ENCODE data around the gene PSMD12.
A peak's percentile ranks its signal among the peaks of the same experiment; 100 is the strongest.

The PSMD12 gene

DNA sequence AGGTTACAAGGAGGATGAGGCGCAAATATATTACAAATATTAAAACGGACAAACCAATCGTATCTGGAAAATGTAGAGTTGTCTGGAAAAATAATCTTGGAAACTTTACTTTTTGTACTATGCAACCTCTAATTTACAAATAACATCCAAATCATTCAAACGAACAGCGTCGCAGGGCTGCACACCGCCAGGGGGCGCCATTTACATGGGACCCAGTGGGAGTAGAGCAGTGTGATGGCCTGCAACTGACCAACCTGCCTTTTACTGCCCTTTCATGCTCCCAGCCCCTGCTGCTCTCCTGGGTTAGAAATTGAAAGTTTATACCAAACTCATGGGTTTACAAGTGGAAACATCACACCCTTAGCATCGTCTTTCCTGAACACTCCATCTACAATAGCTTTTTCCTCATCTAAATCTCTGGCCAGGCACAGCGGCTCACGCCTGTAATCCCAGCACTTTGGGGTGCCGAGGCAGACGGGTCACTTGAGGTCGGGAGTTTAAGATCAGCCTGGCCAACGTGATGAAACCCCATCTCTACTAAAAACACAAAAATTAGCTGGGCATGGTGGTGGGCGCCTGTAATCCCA lies 20.7 kb upstream of the PSMD12 start:
- 65 to 78% methylated on average over 12 of the region's 16 CpGs for WGBS, 2 experiments (ENCODE audit: insufficient coverage in 2 of 2)
- H3K27ac ChIP-seq (ENCODE audit: low read depth, low read length, severe bottlenecking) = no peak overlapping the region
- H3K4me1 ChIP-seq (ENCODE audit: control insufficient read depth, insufficient read depth, low read length, poor library complexity, severe bottlenecking) = peaks cover 5% of the 10 kb centered on the region
- no peak overlapping the region for H3K4me3 ChIP-seq (ENCODE audit: extremely low read depth, insufficient read depth, low read length, poor library complexity, severe bottlenecking)
- no peaks in the 10 kb centered on the region for H3K9me3 ChIP-seq (ENCODE audit: control insufficient read depth, low read length)
- H3K36me3 ChIP-seq (ENCODE audit: control insufficient read depth, insufficient read depth, low read length) = peaks cover 9% of the 10 kb centered on the region

DNA sequence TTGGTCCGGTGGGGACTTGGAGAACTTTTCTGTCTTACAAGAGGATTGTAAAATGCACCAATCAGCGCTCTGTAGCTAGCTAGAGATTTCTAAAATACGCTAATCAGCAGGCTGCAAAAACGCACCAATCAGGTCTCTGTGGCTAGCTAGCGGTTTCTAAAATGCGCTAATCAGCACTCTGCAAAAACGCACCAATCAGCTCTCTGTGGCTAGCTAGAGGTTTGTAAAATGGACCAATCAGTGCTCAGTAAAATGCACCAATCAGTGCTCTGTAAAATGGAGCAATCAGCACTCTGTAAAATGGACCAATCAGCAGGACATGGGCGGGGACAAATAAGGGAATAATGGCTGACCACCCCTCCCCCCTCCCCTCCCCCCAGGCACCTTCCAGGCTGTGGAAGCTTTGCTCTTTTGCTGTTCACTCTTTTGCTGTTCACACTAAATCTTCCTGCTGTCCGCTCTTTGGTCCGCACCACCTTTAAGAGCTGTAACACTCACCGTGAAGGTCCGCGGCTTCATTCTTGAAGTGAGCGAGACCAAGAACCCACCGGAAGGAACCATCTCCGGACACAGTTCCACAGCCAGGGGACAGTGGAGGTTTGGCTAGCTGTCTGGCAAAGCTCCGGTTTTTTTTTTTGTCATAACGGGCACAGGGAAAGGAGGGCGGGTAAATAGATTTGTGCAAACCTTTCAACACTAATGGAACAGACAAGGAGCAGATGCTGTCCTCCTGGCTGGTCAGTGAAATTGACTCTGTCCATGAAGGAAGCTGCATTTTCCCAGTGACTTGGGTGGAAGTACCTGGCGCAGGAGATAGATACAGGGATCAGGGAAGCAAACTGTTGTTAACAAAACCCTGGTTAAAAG lies 19.0 kb upstream of the PSMD12 start:
- H3K27ac ChIP-seq (ENCODE audit: low read depth, low read length, severe bottlenecking) = no peak overlapping the region
- H3K4me3 ChIP-seq (ENCODE audit: extremely low read depth, insufficient read depth, low read length, poor library complexity, severe bottlenecking) = no peak overlapping the region
- WGBS, 2 experiments (ENCODE audit: insufficient coverage in 2 of 2) = 94 to 98% methylated on average over 15 to 19 of the region's 20 CpGs
- no peaks in the 10 kb centered on the region for H3K9me3 ChIP-seq (ENCODE audit: control insufficient read depth, low read length)
- peaks cover 15% of the 10 kb centered on the region for H3K36me3 ChIP-seq (ENCODE audit: control insufficient read depth, insufficient read depth, low read length)
- no peaks in the 10 kb centered on the region for H3K4me1 ChIP-seq (ENCODE audit: control insufficient read depth, insufficient read depth, low read length, poor library complexity, severe bottlenecking)

DNA sequence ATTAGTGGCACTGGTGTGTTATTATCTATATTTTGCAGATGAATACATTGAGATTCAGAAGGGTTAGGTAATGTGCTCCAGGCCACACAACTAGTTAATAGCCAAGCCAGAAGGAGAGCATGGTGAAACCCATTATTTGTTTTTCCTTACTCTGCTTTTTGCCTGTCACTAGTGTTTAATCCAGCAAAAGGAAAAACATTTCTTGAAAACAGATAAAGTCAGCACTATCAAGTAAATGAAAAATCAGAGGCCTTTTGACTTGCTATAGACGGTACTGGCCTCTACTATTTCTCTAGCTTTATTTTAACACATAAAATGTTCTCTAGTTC lies 15.5 kb upstream of the PSMD12 start:
- no CpG with 5 or more reads among the region's 1 CpG for WGBS, 2 experiments (ENCODE audit: insufficient coverage in 2 of 2)
- H3K27ac ChIP-seq (ENCODE audit: low read depth, low read length, severe bottlenecking) = no peak overlapping the region
- H3K4me3 ChIP-seq (ENCODE audit: extremely low read depth, insufficient read depth, low read length, poor library complexity, severe bottlenecking) = no peak overlapping the region
- no peaks in the 10 kb centered on the region for H3K9me3 ChIP-seq (ENCODE audit: control insufficient read depth, low read length)
- H3K36me3 ChIP-seq (ENCODE audit: control insufficient read depth, insufficient read depth, low read length) = peaks cover 20% of the 10 kb centered on the region
- peaks cover 2% of the 10 kb centered on the region for H3K4me1 ChIP-seq (ENCODE audit: control insufficient read depth, insufficient read depth, low read length, poor library complexity, severe bottlenecking)

DNA sequence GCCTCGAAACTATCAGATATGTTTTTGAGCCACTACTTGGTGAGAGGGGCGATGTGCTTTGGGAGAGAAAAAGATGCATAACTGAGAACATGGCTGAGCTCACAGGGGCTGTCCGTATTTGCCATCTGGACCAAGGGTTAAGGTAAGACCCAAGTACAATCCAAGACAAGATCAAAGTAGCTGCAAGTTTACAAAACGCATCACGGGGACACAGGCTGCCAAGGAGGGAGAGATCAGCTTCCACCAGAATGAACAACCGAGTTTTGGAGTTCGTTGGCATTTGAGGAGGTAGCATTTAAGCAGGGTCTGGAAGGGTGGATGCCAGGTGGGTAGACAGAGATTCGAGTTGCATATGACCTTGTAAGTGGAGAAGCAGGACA lies 12.9 kb upstream of the PSMD12 start:
- Histone ChIP-seq H3K4me3 (ENCODE audit: extremely low read depth, insufficient read depth, low read length, poor library complexity, severe bottlenecking) (peak overlapping the region; percentile 21), H3K9me3 (ENCODE audit: control insufficient read depth, low read length) (no peaks in the 10 kb centered on the region), H3K4me1 (ENCODE audit: control insufficient read depth, insufficient read depth, low read length, poor library complexity, severe bottlenecking) (peaks cover 6% of the 10 kb centered on the region), H3K27ac (ENCODE audit: low read depth, low read length, severe bottlenecking) (peak overlapping the region; percentile 68), H3K36me3 (ENCODE audit: control insufficient read depth, insufficient read depth, low read length) (peaks cover 16% of the 10 kb centered on the region)
- WGBS, 2 experiments (ENCODE audit: insufficient coverage in 2 of 2) = 79 to 89% methylated on average over 7 to 8 of the region's 8 CpGs

GRCh38 chr17:67378454-67379250 lies 12.3 kb upstream of the PSMD12 start:
- Histone ChIP-seq H3K27ac (ENCODE audit: low read depth, low read length, severe bottlenecking) (peak overlapping the region; percentile 68), H3K36me3 (ENCODE audit: control insufficient read depth, insufficient read depth, low read length) (peaks cover 14% of the 10 kb centered on the region), H3K9me3 (ENCODE audit: control insufficient read depth, low read length) (no peaks in the 10 kb centered on the region), H3K4me1 (ENCODE audit: control insufficient read depth, insufficient read depth, low read length, poor library complexity, severe bottlenecking) (peaks cover 6% of the 10 kb centered on the region), H3K4me3 (ENCODE audit: extremely low read depth, insufficient read depth, low read length, poor library complexity, severe bottlenecking) (peak overlapping the region; percentile 92)
- 1% methylated on average over 45 to 54 of the region's 72 CpGs for WGBS, 2 experiments (ENCODE audit: insufficient coverage in 2 of 2)

GRCh38 chr17:67377488-67378453 lies 11.4 kb upstream of the PSMD12 start:
- H3K4me3 ChIP-seq (ENCODE audit: extremely low read depth, insufficient read depth, low read length, poor library complexity, severe bottlenecking) = peak overlapping the region; percentile 92
- peaks cover 10% of the 10 kb centered on the region for H3K36me3 ChIP-seq (ENCODE audit: control insufficient read depth, insufficient read depth, low read length)
- H3K27ac ChIP-seq (ENCODE audit: low read depth, low read length, severe bottlenecking) = peak overlapping the region; percentile 72
- H3K9me3 ChIP-seq (ENCODE audit: control insufficient read depth, low read length) = no peaks in the 10 kb centered on the region
- 0 to 1% methylated on average over 61 to 76 of the region's 100 CpGs for WGBS, 2 experiments (ENCODE audit: insufficient coverage in 2 of 2)
- peaks cover 6% of the 10 kb centered on the region for H3K4me1 ChIP-seq (ENCODE audit: control insufficient read depth, insufficient read depth, low read length, poor library complexity, severe bottlenecking)

DNA sequence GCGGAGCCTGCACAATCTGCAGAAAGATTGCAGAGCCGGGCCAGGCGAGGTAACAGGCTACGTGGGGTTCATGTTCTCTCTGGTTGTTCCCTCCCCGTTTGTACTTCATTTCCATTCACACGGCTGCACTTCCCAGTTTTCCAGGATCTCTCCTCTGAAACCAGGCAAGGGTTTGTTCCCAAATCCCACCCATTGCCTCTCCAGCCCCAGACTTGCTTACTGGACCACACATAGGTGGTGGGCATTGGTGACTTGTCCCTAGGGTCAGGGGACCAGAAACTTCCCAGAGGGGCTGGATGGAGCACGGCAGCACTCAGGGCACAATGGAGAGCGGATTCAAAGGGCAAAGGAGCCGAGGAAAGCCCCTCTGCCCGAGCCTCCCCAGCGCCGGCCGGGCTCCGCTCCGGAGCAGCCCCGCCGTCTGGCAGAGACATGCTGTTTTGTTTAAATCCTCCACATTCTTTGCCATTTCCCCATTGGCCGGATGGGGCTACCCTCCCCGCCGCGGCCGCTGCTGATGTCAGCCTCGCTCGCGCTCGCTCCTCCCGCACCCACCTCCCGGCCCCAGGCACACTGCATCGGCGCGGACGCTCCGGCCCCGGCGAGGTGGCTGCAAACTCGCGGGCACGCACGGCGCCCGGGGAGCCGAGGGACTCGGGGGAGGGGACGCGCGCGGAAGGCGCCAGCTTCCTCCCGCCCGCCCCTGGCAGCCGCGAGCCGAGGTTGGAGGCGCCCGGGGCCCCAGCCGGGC lies 10.5 kb upstream of the PSMD12 start, which contains the start of gene PITPNC1:
Gene PITPNC1, plus strand, starts transcription at position 545 of the 751 bp plus-strand sequence.
- WGBS, 2 experiments (ENCODE audit: insufficient coverage in 2 of 2) = 1% methylated on average over 35 to 52 of the region's 56 CpGs
- Histone ChIP-seq H3K4me3 (ENCODE audit: extremely low read depth, insufficient read depth, low read length, poor library complexity, severe bottlenecking) (peak within 1 kb of the TSS; percentile 92), H3K27ac (ENCODE audit: low read depth, low read length, severe bottlenecking) (peak within 1 kb of the TSS; percentile 72), H3K4me1 (ENCODE audit: control insufficient read depth, insufficient read depth, low read length, poor library complexity, severe bottlenecking) (peaks cover 6% of the 10 kb centered on the region), H3K9me3 (ENCODE audit: control insufficient read depth, low read length) (no peaks in the 10 kb centered on the region), H3K36me3 (ENCODE audit: control insufficient read depth, insufficient read depth, low read length) (peaks cover 10% of the 10 kb centered on the region)

DNA sequence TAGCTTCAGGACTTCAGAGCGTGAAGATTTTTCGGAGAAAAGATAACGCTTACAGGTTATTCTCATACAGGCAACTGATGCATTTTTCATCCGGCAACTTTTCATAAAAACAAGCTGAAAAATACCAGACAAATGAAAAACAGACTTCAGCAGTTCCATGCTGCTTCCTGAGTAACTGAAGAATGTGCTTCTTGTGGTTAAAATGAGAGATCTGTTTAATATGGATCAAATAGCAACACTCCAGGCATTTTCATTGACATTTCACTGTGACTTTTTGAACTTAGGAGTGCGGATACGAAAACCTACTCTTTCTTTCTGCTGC lies 10.0 kb upstream of the PSMD12 start:
- H3K36me3 ChIP-seq (ENCODE audit: control insufficient read depth, insufficient read depth, low read length) = peaks cover 10% of the 10 kb centered on the region
- 76 to 83% methylated on average over 3 to 6 of the region's 6 CpGs for WGBS, 2 experiments (ENCODE audit: insufficient coverage in 2 of 2)
- H3K27ac ChIP-seq (ENCODE audit: low read depth, low read length, severe bottlenecking) = peak overlapping the region; percentile 72
- peak overlapping the region; percentile 92 for H3K4me3 ChIP-seq (ENCODE audit: extremely low read depth, insufficient read depth, low read length, poor library complexity, severe bottlenecking)
- H3K9me3 ChIP-seq (ENCODE audit: control insufficient read depth, low read length) = no peaks in the 10 kb centered on the region
- peaks cover 6% of the 10 kb centered on the region for H3K4me1 ChIP-seq (ENCODE audit: control insufficient read depth, insufficient read depth, low read length, poor library complexity, severe bottlenecking)

GRCh38 chr17:67375716-67376115 lies 9.3 kb upstream of the PSMD12 start:
- Histone ChIP-seq H3K4me1 (ENCODE audit: control insufficient read depth, insufficient read depth, low read length, poor library complexity, severe bottlenecking) (peaks cover 6% of the 10 kb centered on the region), H3K4me3 (ENCODE audit: extremely low read depth, insufficient read depth, low read length, poor library complexity, severe bottlenecking) (no peak overlapping the region), H3K36me3 (ENCODE audit: control insufficient read depth, insufficient read depth, low read length) (peaks cover 8% of the 10 kb centered on the region), H3K27ac (ENCODE audit: low read depth, low read length, severe bottlenecking) (no peak overlapping the region), H3K9me3 (ENCODE audit: control insufficient read depth, low read length) (no peaks in the 10 kb centered on the region)
- 83 to 100% methylated on average over 1 to 5 of the region's 6 CpGs for WGBS, 2 experiments (ENCODE audit: insufficient coverage in 2 of 2)
